Testis (tissue), 2 donors: ENCODE measurements around the gene SYK.

ENCODE experiments used
- POLR2A ChIP-seq: fragments of 450-650 bp; IDR thresholded peaks from one replicate; pipeline ENCODE4 v1.6.1; 2017; ENCODE audit warnings: antibody characterized with exemption, mild to moderate bottlenecking, moderate library complexity
- TF ChIP-seq, protein P1 (sequence below), 3 experiments: fragments of 450-650 bp in 2 of 3; fragments of 200-600 bp in 1 of 3; sonication (generic) in 1 of 3; IDR thresholded peaks; one replicate each; pipeline ENCODE4 v1.5.1; 2016 to 2019; ENCODE audit warnings: antibody characterized with exemption in 3 of 3, mild to moderate bottlenecking in 2 of 3, moderate library complexity in 1 of 3

DNA sequence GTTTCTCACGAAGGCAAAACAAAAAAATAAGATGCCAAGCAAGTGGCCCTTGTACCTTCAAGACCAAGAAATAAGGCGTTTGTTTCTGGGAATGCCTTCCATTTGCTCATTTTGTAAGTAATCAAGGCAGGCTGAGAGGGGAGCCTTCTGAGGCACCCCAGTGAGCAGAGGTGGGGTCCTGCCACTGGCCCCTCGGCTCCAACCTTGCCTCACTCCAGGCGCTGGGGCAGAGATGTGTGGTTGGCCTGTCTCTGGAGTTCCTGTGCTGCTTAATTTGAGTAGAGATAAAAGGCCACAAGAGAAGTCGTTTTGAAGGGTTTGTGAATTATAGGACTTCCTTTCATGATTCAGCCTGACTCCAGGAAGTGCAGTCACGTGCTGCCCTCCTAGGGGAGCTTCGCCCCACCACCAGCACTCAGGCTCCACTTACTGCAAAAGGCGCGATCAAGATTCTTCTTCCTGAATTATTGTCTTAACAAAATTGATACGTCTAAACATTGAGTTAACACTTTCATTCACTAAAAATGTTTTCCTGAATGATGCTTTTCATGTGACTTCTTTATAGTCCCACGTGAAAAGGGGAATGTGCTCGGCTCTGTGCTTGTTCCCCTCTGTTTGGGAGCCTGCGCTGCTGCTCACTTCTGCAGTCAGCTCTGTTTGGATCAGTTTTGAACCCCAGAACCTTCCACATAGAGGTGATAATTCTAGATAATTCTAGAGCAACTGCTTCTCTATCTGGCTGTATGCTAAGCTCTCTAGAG, 13.7 kb downstream of the SYK start:
- TF ChIP-seq, protein P1, sequence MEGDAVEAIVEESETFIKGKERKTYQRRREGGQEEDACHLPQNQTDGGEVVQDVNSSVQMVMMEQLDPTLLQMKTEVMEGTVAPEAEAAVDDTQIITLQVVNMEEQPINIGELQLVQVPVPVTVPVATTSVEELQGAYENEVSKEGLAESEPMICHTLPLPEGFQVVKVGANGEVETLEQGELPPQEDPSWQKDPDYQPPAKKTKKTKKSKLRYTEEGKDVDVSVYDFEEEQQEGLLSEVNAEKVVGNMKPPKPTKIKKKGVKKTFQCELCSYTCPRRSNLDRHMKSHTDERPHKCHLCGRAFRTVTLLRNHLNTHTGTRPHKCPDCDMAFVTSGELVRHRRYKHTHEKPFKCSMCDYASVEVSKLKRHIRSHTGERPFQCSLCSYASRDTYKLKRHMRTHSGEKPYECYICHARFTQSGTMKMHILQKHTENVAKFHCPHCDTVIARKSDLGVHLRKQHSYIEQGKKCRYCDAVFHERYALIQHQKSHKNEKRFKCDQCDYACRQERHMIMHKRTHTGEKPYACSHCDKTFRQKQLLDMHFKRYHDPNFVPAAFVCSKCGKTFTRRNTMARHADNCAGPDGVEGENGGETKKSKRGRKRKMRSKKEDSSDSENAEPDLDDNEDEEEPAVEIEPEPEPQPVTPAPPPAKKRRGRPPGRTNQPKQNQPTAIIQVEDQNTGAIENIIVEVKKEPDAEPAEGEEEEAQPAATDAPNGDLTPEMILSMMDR (IDR thresholded peaks at IDR 0.05), result no peak
- no peak for TF ChIP-seq POLR2A
